ENCODE measurements around the gene ASAH2B.

ASAH2B gene

DNA sequence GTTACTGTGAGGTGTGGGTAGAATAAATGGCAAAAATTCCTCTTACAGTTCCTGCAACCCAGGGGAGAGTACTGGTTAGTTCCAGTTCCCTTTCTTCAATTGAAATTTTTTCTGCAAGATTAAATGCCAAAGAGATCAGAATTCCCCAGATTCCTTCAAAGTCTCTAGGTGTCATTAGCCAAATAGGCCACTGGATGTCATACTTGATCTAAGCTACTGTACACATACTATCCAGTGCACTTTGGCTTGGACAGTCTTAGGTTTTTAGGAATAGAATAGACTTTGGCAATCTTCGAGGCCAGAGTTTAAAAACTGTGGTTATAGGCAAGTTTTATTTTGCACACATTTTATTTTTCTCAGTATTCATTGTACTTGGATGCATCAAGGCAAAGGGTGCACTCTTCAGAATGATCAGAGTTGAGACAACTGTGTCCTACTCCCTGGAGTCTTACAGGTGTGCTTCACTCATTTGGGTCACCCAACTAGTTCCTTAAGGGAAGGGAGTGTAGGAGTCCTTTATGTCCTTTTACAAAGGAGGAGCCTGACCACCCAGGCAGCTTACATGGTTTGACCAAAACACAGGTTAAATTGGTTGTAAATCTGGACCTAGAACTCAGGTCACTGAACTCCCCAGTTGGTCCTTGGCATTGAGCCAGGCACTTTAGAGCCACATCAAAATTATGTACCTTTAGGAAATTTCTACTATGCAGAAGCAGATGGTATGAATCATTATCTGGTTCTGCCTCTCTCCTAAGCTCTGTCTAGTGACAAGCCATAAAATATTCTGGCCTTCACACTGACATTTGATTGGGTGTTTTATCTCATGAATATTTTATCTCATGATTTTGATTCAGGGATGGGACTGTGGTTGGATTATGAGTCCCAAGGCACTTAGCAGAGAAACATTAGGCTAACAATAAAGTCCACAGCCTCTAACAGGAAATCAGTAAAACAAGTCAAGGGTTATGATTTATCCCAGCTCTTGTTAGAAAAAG, 49.5 kb downstream of the ASAH2B start:
- in situ Hi-C loops (cut with MboI; ENCODE audit: low pct_unique_long_range_greater_than_20kb, low sequenced_read_pairs) = no loop called here
- peak; percentile 12 for DNase-seq

- in situ Hi-C loops (cut with MboI; ENCODE audit: low pct_unique_long_range_greater_than_20kb, low sequenced_read_pairs) = no loop called here
- DNase-seq = no peak
Observed at GRCh38 chr10:50794490-50794889, 54.8 kb downstream of the ASAH2B start.

DNA sequence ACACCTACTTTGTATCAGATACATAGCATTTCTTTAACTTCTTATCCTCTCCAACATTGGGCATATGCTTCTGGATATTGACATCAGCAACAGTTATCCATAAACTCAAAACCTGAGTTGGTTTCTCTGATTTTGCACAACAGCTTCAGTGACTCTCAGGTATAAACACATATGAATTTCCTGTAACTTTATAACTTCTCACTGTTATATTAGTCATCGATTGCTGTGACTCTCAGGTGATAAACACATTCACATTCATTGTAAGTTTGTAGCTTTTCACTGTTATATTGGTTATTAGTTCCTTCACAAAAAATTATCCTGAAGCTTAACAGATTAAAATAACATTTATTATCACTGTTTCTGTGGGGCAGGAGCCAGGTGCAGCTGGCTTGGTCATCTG, 57.0 kb downstream of the ASAH2B start:
- in situ Hi-C loops (cut with MboI; ENCODE audit: low pct_unique_long_range_greater_than_20kb, low sequenced_read_pairs) = no loop called here

DNA sequence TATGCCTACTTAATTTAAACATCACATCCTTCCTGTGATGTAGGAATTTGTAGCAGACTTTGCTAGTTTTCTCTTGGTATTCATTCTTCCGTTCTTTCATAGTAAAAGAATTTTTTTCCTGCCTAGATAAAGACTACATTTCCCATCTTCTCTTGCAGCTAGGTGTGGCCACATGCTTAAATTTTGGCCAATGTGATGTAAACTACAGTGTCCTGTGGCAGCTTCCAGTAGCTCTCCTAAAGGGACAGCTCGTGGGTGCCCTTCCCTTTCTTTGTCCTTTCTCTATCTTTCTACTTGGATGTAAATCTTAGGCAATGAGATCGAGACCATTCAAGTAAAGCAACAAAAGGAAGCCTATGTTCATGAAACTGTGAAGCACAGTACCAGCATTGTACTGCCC, 58.6 kb downstream of the ASAH2B start:
- in situ Hi-C loops (cut with MboI; ENCODE audit: low pct_unique_long_range_greater_than_20kb, low sequenced_read_pairs) = no loop called here
- no peak for DNase-seq

More for the DNA sequence above, 57.0 kb downstream of the ASAH2B start:
- DNase-seq = no peak

DNA sequence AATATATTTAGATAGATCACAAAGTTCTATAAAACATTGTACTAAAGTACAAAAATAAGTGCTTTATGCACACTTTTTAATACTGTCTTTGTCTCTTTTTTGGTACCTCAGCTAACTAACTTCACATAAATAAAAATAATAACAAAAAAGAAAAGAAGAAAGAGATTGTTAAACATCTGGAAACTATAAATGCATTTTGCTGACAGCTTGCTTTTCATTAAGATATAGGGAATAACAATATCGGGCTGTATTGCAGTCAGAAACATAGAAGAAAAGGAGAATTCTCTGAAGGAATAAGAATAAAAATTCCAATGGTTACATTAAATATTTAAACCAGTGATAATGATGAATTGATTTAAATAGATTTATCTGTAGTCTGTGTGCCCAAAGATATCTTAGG, 59.9 kb downstream of the ASAH2B start:
- DNase-seq = no peak
- in situ Hi-C loops (cut with MboI; ENCODE audit: low pct_unique_long_range_greater_than_20kb, low sequenced_read_pairs) = no loop called here

- no peak for DNase-seq
- in situ Hi-C loops (cut with MboI; ENCODE audit: low pct_unique_long_range_greater_than_20kb, low sequenced_read_pairs) = no loop called here
Observed at GRCh38 chr10:50805981-50806622, 66.4 kb downstream of the ASAH2B start.

DNA sequence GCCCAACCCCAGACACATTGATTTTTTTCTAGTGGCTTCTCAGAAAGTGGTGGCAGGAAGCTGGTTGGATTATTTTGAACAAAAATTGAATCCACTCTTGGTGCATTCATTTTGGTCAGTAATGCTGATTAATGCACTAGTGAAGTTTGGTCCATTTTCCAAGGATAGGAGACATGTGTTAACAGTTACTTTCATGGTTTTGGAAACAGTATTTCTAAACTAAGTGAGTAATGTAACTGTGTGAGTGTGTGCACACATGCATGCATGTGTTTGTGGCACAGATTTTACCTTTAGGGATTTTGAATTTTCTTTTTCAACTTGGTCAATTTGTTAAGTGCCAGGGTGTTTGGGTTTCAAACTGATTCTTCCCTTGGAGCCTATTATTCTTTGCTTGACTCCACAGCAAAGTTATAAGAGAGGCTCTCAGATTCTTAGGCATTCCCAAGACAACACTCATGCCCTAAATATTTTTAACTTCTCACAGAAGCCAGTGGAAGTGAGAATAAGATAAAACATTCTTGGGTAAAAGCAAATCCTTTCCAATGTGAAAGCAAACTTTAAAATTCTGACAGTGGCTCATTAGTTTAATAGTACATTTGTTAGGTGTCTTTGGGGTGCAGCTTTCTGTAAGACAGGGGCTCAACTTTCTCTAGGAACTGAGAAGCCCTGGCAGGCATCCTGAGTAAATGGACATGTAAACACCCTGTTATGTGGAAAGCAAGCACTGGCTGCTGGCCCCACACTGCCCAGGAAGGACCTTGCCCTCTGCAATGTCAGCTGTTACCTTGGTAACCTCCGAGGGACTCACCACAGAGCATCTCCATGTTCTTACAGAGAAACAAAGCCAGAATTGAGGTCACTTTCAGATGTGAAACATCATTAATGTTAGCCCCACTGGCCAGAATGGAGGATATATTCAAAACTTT, 68.4 kb downstream of the ASAH2B start:
- DNase-seq = no peak
- in situ Hi-C loops (cut with MboI; ENCODE audit: low pct_unique_long_range_greater_than_20kb, low sequenced_read_pairs) = no loop called here

All from KBM-7 (cell line).